ENCODE results near the gene AIFM1.

The AIFM1 gene

GRCh38 chrX:130165703-130166502 is at the start of gene AIFM1:
Gene AIFM1 (minus strand): TSS chrX:130165841. CDS start chrX:130165656, 185 bp downstream.
- Mint-ChIP-seq H3K36me3 (ENCODE audit: low read depth) (peaks cover 11% of the 10 kb centered on the region), H3K9me3 (no peaks in the 10 kb centered on the region), H3K27ac (peak within 1 kb of the TSS; percentile 90), H3K27me3 (no peaks in the 10 kb centered on the region), H3K4me1 (ENCODE audit: low read depth) (peaks cover 20% of the 10 kb centered on the region), H3K4me3 (peak within 1 kb of the TSS; percentile 81)
- intact Hi-C loops (cut with micrococcal nuclease), result no loop called here

- no peak overlapping the region for H3K27ac Mint-ChIP-seq
- intact Hi-C loops (cut with micrococcal nuclease), result no loop called here
- H3K4me3 Mint-ChIP-seq, result no peak overlapping the region
- no peaks in the 10 kb centered on the region for H3K27me3 Mint-ChIP-seq
- peaks cover 42% of the 10 kb centered on the region for H3K36me3 Mint-ChIP-seq (ENCODE audit: low read depth)
- H3K9me3 Mint-ChIP-seq, result no peaks in the 10 kb centered on the region
- no peaks in the 10 kb centered on the region for H3K4me1 Mint-ChIP-seq (ENCODE audit: low read depth)
Measured at GRCh38 chrX:130213376-130213775, 47.7 kb upstream of the AIFM1 start.

- H3K9me3 Mint-ChIP-seq, result no peaks in the 10 kb centered on the region
- peaks cover 47% of the 10 kb centered on the region for H3K36me3 Mint-ChIP-seq (ENCODE audit: low read depth)
- H3K4me3 Mint-ChIP-seq, result no peak overlapping the region
- H3K4me1 Mint-ChIP-seq (ENCODE audit: low read depth), result no peaks in the 10 kb centered on the region
- no peak overlapping the region for H3K27ac Mint-ChIP-seq
- intact Hi-C loops (cut with micrococcal nuclease), result no loop called here
- H3K27me3 Mint-ChIP-seq, result no peaks in the 10 kb centered on the region
Measured at GRCh38 chrX:130212371-130212770, 46.7 kb upstream of the AIFM1 start.

GRCh38 chrX:130211415-130212186 is 46.0 kb upstream of the AIFM1 start:
- Mint-ChIP-seq H3K27me3 (no peaks in the 10 kb centered on the region), H3K4me1 (ENCODE audit: low read depth) (no peaks in the 10 kb centered on the region), H3K9me3 (no peaks in the 10 kb centered on the region), H3K4me3 (no peak overlapping the region), H3K36me3 (ENCODE audit: low read depth) (peaks cover 52% of the 10 kb centered on the region), H3K27ac (no peak overlapping the region)
- intact Hi-C loops (cut with micrococcal nuclease), result no loop called here

- Mint-ChIP-seq H3K9me3 (no peaks in the 10 kb centered on the region), H3K4me3 (no peak overlapping the region), H3K36me3 (ENCODE audit: low read depth) (peaks cover 21% of the 10 kb centered on the region), H3K4me1 (ENCODE audit: low read depth) (peaks cover 6% of the 10 kb centered on the region), H3K27me3 (no peaks in the 10 kb centered on the region), H3K27ac (no peak overlapping the region)
- intact Hi-C loops (cut with micrococcal nuclease), result no loop called here
Measured at GRCh38 chrX:130204647-130205046, 39.0 kb upstream of the AIFM1 start.

GRCh38 chrX:130197464-130197863 is 31.8 kb upstream of the AIFM1 start:
- Mint-ChIP-seq H3K27ac (no peak overlapping the region), H3K27me3 (no peaks in the 10 kb centered on the region), H3K36me3 (ENCODE audit: low read depth) (no peaks in the 10 kb centered on the region), H3K9me3 (no peaks in the 10 kb centered on the region), H3K4me1 (ENCODE audit: low read depth) (peaks cover 18% of the 10 kb centered on the region), H3K4me3 (no peak overlapping the region)
- intact Hi-C loops (cut with micrococcal nuclease), result no loop called here

- H3K27ac Mint-ChIP-seq, result no peak overlapping the region
- H3K9me3 Mint-ChIP-seq, result no peaks in the 10 kb centered on the region
- intact Hi-C loops (cut with micrococcal nuclease), result no loop called here
- H3K36me3 Mint-ChIP-seq (ENCODE audit: low read depth), result no peaks in the 10 kb centered on the region
- H3K4me1 Mint-ChIP-seq (ENCODE audit: low read depth), result peaks cover 18% of the 10 kb centered on the region
- H3K4me3 Mint-ChIP-seq, result no peak overlapping the region
- no peaks in the 10 kb centered on the region for H3K27me3 Mint-ChIP-seq
Measured at GRCh38 chrX:130196466-130196865, 30.8 kb upstream of the AIFM1 start.

GRCh38 chrX:130190801-130191200 is 25.2 kb upstream of the AIFM1 start:
- H3K4me3 Mint-ChIP-seq, result no peak overlapping the region
- peaks cover 9% of the 10 kb centered on the region for H3K4me1 Mint-ChIP-seq (ENCODE audit: low read depth)
- H3K36me3 Mint-ChIP-seq (ENCODE audit: low read depth), result no peaks in the 10 kb centered on the region
- no peak overlapping the region for H3K27ac Mint-ChIP-seq
- H3K27me3 Mint-ChIP-seq, result no peaks in the 10 kb centered on the region
- intact Hi-C loops (cut with micrococcal nuclease), result loop anchor here (2.0 to 5.0 kb wide), 2 partner anchors 44 to 110 kb away; no protein-coding TSS in a partner anchor
- H3K9me3 Mint-ChIP-seq, result no peaks in the 10 kb centered on the region

GRCh38 chrX:130186651-130187050 is 21.0 kb upstream of the AIFM1 start:
- Mint-ChIP-seq H3K27me3 (no peaks in the 10 kb centered on the region), H3K4me1 (ENCODE audit: low read depth) (peaks cover 15% of the 10 kb centered on the region), H3K9me3 (no peaks in the 10 kb centered on the region), H3K4me3 (no peak overlapping the region), H3K27ac (peak overlapping the region; percentile 27), H3K36me3 (ENCODE audit: low read depth) (peaks cover 5% of the 10 kb centered on the region)
- intact Hi-C loops (cut with micrococcal nuclease), result no loop called here

- peaks cover 23% of the 10 kb centered on the region for H3K4me1 Mint-ChIP-seq (ENCODE audit: low read depth)
- no peak overlapping the region for H3K4me3 Mint-ChIP-seq
- no peaks in the 10 kb centered on the region for H3K27me3 Mint-ChIP-seq
- intact Hi-C loops (cut with micrococcal nuclease), result no loop called here
- H3K9me3 Mint-ChIP-seq, result no peaks in the 10 kb centered on the region
- no peak overlapping the region for H3K27ac Mint-ChIP-seq
- peaks cover 8% of the 10 kb centered on the region for H3K36me3 Mint-ChIP-seq (ENCODE audit: low read depth)
Measured at GRCh38 chrX:130184857-130185256, 19.2 kb upstream of the AIFM1 start.

GRCh38 chrX:130184168-130184567 is 18.5 kb upstream of the AIFM1 start:
- peak overlapping the region; percentile 75 for H3K27ac Mint-ChIP-seq
- H3K36me3 Mint-ChIP-seq (ENCODE audit: low read depth), result peaks cover 13% of the 10 kb centered on the region
- H3K4me3 Mint-ChIP-seq, result peak overlapping the region; percentile 30
- H3K9me3 Mint-ChIP-seq, result no peaks in the 10 kb centered on the region
- intact Hi-C loops (cut with micrococcal nuclease), result no loop called here
- H3K27me3 Mint-ChIP-seq, result no peaks in the 10 kb centered on the region
- H3K4me1 Mint-ChIP-seq (ENCODE audit: low read depth), result peaks cover 30% of the 10 kb centered on the region

- intact Hi-C loops (cut with micrococcal nuclease), result no loop called here
- no peaks in the 10 kb centered on the region for H3K9me3 Mint-ChIP-seq
- H3K27ac Mint-ChIP-seq, result peak overlapping the region; percentile 86
- peaks cover 53% of the 10 kb centered on the region for H3K4me1 Mint-ChIP-seq (ENCODE audit: low read depth)
- peak overlapping the region; percentile 43 for H3K4me3 Mint-ChIP-seq
- peaks cover 36% of the 10 kb centered on the region for H3K36me3 Mint-ChIP-seq (ENCODE audit: low read depth)
- H3K27me3 Mint-ChIP-seq, result no peaks in the 10 kb centered on the region
Measured at GRCh38 chrX:130179579-130180215, 14.1 kb upstream of the AIFM1 start.

- H3K4me3 Mint-ChIP-seq, result peak overlapping the region; percentile 43
- H3K36me3 Mint-ChIP-seq (ENCODE audit: low read depth), result peaks cover 36% of the 10 kb centered on the region
- no peaks in the 10 kb centered on the region for H3K9me3 Mint-ChIP-seq
Measured at GRCh38 chrX:130179170-130179569, 13.5 kb upstream of the AIFM1 start.

GRCh38 chrX:130176942-130177341 is 11.3 kb upstream of the AIFM1 start:
- H3K27me3 Mint-ChIP-seq, result no peaks in the 10 kb centered on the region
- peaks cover 46% of the 10 kb centered on the region for H3K36me3 Mint-ChIP-seq (ENCODE audit: low read depth)
- no peaks in the 10 kb centered on the region for H3K9me3 Mint-ChIP-seq
- peak overlapping the region; percentile 79 for H3K27ac Mint-ChIP-seq
- no peak overlapping the region for H3K4me3 Mint-ChIP-seq
- peaks cover 53% of the 10 kb centered on the region for H3K4me1 Mint-ChIP-seq (ENCODE audit: low read depth)
- intact Hi-C loops (cut with micrococcal nuclease), result no loop called here

More at GRCh38 chrX:130179170-130179569, 13.5 kb upstream of the AIFM1 start:
- intact Hi-C loops (cut with micrococcal nuclease), result no loop called here
- Mint-ChIP-seq H3K27me3 (no peaks in the 10 kb centered on the region), H3K4me1 (ENCODE audit: low read depth) (peaks cover 55% of the 10 kb centered on the region), H3K27ac (peak overlapping the region; percentile 86)
